ENCODE data around the gene TEX30. TPM values are rescaled to one million over a fixed set of nuclear protein-coding genes. Genes with fewer than 3 reads are reported as not detected.

Gene TEX30
- total RNA-seq, 1 donor from 2014 or later: 9.5 TPM

DNA sequence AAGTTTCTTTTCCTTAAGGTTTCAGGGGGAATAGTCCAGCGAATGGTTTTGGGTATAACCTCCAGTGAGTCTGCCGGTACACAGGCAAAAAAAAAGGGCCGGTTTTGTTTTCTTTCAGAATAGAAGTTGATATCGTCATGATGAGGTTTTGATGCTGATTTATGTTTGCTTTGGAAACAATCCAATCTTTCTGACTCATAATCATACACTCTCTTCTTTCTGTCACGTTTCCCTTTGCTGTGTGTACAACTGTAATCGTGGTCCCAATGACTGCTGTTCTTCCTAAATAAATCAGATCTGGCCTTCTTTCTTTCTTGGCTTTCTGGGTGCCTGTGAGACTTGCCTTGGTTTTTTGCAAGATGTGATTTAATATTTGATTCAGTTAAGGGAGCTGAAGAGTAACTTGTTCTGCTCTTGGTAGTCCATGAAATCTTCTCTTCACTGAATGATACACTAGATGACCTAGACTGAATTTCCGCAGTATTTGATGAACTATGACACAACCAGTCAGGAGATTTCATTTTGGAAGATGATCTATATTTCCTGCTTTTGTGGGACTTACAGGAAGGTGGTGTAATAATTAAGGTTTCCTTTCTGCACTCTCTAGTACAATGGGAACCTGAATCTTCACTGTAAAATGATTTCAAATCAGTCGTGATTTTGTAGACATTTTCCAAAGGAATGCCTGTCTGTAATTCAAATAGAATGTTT is 43.9 kb downstream of the TEX30 start:
- ATAC-seq (no peak), DNase-seq (ENCODE audit: missing footprints) (no peak)
- intact Hi-C loops (cut with DNase I): no loop called here

DNA sequence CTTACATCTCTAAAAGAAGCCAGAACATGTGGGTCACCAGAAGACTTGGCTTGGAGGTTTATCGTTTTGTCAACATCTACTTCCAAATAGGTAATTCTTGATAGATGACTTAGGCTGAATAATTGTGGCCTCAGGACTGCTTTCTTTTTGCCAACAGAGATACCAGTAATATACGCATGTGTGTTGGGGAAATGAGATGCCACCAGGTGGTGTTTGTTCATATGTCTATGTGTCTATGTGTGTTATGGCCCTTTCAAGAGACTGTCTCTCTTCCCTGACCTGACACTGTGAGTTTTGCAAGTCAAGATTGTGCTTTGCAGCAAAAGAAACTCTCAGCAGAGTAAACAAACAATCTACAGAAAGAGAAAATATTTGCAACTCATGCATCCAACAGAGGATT is 47.2 kb downstream of the TEX30 start:
- ATAC-seq: no peak
- intact Hi-C loops (cut with DNase I): no loop called here

DNA sequence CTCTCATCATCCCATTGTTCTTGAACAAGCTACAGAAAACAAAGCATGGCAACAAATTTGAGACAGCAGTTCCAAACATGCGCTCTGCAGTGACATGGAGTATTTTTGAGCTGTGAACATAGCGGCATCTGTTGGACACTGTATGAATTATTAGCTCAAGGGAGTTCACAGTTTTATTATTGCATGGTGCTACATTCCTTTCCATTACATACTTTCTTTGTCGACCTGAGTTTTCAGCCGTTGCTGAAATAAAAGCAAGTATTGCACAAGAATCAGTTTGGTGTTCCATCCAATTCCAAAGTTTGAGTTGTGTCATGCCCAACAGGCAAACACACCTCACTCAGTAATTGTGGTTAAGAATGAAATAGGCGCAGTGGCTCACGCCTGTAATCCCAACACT is 48.7 kb downstream of the TEX30 start:
- no peak for ATAC-seq
- intact Hi-C loops (cut with DNase I): loop anchor here (5.0 kb wide), 1 partner anchor 143 kb away; no protein-coding TSS in a partner anchor
- no peak for DNase-seq (ENCODE audit: missing footprints)

More for the DNA sequence above, 47.2 kb downstream of the TEX30 start:
- no peak for DNase-seq (ENCODE audit: missing footprints)

DNA sequence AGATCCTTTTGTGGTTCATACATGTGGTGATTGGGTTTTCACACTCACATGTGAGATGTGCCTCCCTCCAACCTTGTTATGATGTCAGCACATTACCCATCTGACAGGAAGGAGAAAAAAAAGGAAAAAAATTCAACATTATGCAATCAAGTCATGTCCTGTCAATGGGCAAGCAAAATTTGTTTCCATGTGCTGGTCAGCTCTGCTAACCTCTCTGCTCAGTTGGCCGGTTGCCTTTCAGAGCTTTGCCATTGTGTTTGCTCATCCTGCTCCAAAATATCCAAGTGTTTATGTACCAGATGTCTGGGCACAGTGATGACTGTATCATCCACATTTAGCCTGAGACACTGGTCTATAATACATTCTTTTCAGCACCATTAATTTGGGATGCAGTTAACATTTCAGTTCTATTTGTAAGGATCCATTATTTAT is 51.8 kb downstream of the TEX30 start:
- ATAC-seq: no peak
- DNase-seq (ENCODE audit: missing footprints): no peak
- intact Hi-C loops (cut with DNase I): loop anchor here (5.0 kb wide), 1 partner anchor 140 kb away; no protein-coding TSS in a partner anchor

DNA sequence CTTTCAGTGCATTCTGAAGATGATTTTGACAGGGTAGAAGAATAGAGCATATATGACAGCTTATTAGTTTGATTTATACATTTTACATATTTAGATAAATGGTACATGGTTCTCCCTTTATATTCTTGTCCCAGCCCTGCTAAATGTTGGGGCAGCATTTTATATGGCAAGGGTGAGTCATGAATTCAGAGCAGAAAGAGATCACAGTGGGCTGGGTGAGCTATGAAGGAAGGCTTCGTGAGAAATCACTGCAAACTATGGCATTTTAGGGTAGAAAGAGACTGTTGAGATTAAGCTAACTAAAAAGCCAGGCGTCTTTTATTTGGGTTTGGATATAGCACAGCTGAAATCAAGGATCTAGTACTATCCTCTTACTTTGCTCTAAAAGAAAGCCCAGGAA is 54.8 kb downstream of the TEX30 start:
- DNase-seq (ENCODE audit: missing footprints) (no peak), ATAC-seq (no peak)
- intact Hi-C loops (cut with DNase I): no loop called here

Other genes starting within 250 kb of the TEX30 start
- gene TPP2, start 176.8 kb downstream of the TEX30 start, total RNA-seq: 29.9 TPM
- not detected for gene METTL21C, start 78.7 kb downstream of the TEX30 start, total RNA-seq
- gene POGLUT2, start 25.2 kb upstream of the TEX30 start, total RNA-seq: 3.2 TPM
- gene BIVM, start 25.3 kb upstream of the TEX30 start, total RNA-seq: 32.4 TPM
- 27.3 TPM for gene ERCC5, start 72.2 kb upstream of the TEX30 start, total RNA-seq

All from Right ventricle myocardium inferior (tissue), 1 donor.